Tibial artery (tissue), 4 donors: ENCODE data around the gene RASL10A.

Experiments
- DNase-seq, 2 donors: peaks; one replicate each; pipeline ENCODE4 v3.0.0-alpha.2; 2019
- H3K27ac ChIP-seq, 2 donors: fragments of 200-600 bp; sonication (generic) in 1 of 2; 1 replicate in 1 of 2; 2 replicates in 1 of 2; pipeline ENCODE4 v1.5.1; 2018 to 2019; ENCODE audit warnings: mild to moderate bottlenecking in 1 of 2
- H3K27me3 ChIP-seq, 2 donors: fragments of 200-600 bp; sonication (generic) in 1 of 2; one replicate each; pipeline versions ENCODE4 v1.5.1 to v1.6.0; 2016 to 2019
- H3K36me3 ChIP-seq, 3 donors: fragments of 200-600 bp; sonication (generic) in 2 of 3; one replicate each; pipeline ENCODE4 v1.5.1; 2016 to 2019; ENCODE audit warnings: mild to moderate bottlenecking in 2 of 3
- H3K4me1 ChIP-seq, 4 donors: fragments of 200-600 bp; sonication (generic) in 2 of 4; 1 replicate in 3 of 4; 2 replicates in 1 of 4; pipeline ENCODE4 v1.5.1; 2016 to 2019
- H3K4me3 ChIP-seq, 2 donors: fragments of 200-600 bp; sonication (generic) in 1 of 2; 1 replicate in 1 of 2; 2 replicates in 1 of 2; pipeline ENCODE4 v1.5.1; 2018 to 2019; ENCODE audit warnings: mild to moderate bottlenecking in 2 of 2
- H3K9me3 ChIP-seq, 3 donors: fragments of 200-600 bp; sonication (generic) in 1 of 3; one replicate each; pipeline ENCODE4 v1.5.1; 2016 to 2019
- intact Hi-C: fragments of 100-400 bp; cut with DNase I; formaldehyde crosslinking; loops from one replicate; pipeline ENCODE4 v1.15.0; 2023; ENCODE audit warnings: low total_unique reads
- TF ChIP-seq, protein P1 (sequence below), 2 experiments: fragments of 200-600 bp in 1 of 2; fragments of 450-650 bp in 1 of 2; IDR thresholded peaks; one replicate each; pipeline ENCODE4 v1.5.1; 2017 to 2019; ENCODE audit warnings: antibody characterized with exemption in 2 of 2, mild to moderate bottlenecking in 1 of 2, moderate library complexity in 1 of 2

The RASL10A gene

DNA sequence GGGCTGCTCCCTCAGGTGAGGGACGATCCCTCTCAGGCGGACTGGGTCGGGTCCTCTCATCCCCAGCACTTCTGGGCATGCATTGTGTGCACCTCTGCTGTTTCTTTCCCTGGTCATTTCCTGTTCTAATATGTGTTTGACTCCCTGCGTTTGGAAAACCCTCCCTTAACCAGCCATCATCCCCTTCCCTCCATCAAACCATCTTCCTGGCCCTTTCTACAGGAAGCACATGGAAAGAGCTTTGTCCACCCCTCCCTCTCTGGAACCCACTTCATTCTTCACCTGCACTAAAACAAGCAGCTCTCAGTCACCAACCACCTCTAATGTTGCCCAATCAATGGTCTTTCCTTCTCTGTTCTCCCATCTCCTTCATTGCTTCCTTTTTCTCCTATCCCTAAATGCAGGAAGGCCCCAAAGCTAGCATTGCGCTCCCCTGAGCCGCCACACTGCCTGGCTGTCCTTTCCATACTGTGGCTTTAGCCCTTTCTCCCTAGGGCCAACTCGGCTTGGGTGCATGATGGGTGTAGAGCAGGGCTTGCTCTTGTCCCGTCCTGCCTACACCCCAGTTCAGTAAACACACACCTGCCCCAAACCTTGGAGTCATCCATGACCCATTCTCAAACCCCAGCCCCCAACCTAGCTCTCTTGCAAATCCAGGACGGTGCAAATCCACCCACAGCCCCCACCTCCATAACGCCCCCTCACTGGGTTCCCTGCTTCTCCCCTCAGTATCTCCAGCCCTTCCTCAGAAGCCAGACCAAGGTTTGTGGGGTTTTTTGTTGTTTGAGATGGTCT, 14.5 kb downstream of the RASL10A start:
- no peaks in the 10 kb centered on the region for H3K9me3 ChIP-seq
- H3K27ac ChIP-seq: no peak overlapping the region
- DNase-seq: no peak
- TF ChIP-seq, protein P1, sequence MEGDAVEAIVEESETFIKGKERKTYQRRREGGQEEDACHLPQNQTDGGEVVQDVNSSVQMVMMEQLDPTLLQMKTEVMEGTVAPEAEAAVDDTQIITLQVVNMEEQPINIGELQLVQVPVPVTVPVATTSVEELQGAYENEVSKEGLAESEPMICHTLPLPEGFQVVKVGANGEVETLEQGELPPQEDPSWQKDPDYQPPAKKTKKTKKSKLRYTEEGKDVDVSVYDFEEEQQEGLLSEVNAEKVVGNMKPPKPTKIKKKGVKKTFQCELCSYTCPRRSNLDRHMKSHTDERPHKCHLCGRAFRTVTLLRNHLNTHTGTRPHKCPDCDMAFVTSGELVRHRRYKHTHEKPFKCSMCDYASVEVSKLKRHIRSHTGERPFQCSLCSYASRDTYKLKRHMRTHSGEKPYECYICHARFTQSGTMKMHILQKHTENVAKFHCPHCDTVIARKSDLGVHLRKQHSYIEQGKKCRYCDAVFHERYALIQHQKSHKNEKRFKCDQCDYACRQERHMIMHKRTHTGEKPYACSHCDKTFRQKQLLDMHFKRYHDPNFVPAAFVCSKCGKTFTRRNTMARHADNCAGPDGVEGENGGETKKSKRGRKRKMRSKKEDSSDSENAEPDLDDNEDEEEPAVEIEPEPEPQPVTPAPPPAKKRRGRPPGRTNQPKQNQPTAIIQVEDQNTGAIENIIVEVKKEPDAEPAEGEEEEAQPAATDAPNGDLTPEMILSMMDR (IDR thresholded peaks at IDR 0.05): no peak
- H3K36me3 ChIP-seq: peaks cover 46 to 55% (median 50%) of the 10 kb centered on the region in 3 donors
- H3K27me3 ChIP-seq: no peaks in the 10 kb centered on the region
- H3K4me3 ChIP-seq: no peak overlapping the region
- H3K4me1 ChIP-seq: peaks cover 0 to 21% (median 13%) of the 10 kb centered on the region in 4 donors
- intact Hi-C loops: no loop called here

GRCh38 chr22:29300467-29300806, 15.1 kb downstream of the RASL10A start:
- DNase-seq: no peak
- intact Hi-C loops: no loop called here
- Histone ChIP-seq H3K27me3 (no peaks in the 10 kb centered on the region), H3K27ac (no peak overlapping the region), H3K9me3 (no peaks in the 10 kb centered on the region), H3K4me3 (no peak overlapping the region), H3K4me1 (peaks cover 0 to 19% (median 12%) of the 10 kb centered on the region in 4 donors), H3K36me3 (peaks cover 52 to 60% (median 56%) of the 10 kb centered on the region in 3 donors)
- TF ChIP-seq, protein P1 (IDR thresholded peaks at IDR 0.05): no peak

DNA sequence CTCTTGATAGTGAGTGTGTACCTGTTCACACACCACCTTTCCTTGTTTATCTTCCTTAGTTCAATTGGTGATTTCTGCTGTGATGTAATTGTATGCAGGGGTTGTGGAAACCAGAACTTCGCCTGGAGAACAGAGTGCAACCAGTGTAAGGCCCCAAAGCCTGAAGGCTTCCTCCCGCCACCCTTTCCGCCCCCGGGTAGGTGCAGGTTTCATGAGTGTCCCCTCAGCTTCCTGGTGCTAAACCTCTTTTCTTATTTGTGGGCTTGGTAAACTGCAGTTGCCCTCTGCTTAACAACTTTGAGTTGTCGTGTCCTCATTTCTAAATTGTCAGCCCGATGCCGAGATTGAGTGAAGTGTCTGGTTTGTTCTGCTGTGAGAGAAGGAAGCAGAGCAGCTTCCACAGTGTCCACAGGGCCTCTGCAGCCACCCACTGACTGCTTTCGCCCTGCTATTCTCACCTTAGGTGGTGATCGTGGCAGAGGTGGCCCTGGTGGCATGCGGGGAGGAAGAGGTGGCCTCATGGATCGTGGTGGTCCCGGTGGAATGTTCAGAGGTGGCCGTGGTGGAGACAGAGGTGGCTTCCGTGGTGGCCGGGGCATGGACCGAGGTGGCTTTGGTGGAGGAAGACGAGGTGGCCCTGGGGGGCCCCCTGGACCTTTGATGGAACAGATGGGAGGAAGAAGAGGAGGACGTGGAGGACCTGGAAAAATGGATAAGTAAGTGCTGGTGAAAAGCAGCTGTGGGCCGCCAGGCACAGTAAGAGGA, 16.2 kb downstream of the RASL10A start:
- no peak overlapping the region for H3K4me3 ChIP-seq
- H3K27me3 ChIP-seq: no peaks in the 10 kb centered on the region
- DNase-seq: no peak
- H3K27ac ChIP-seq: no peak overlapping the region
- intact Hi-C loops: no loop called here
- TF ChIP-seq, protein P1 (IDR thresholded peaks at IDR 0.05): no peak
- peaks cover 0 to 19% (median 12%) of the 10 kb centered on the region in 4 donors for H3K4me1 ChIP-seq
- H3K9me3 ChIP-seq: no peaks in the 10 kb centered on the region
- peaks cover 63 to 71% (median 67%) of the 10 kb centered on the region in 3 donors for H3K36me3 ChIP-seq

DNA sequence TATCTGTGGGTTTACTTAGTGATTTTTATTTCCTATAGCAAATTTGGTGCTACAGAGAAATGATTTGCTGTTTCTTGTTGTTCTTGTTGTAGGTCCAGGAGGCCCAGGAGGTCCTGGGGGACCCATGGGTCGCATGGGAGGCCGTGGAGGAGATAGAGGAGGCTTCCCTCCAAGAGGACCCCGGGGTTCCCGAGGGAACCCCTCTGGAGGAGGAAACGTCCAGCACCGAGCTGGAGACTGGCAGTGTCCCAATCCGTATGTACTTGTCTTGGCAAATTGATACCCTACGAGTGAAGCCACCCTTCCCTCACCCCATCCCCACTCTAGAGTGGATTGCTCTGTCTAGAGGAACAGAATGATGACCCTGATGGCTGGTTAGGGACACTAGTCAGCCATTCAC, 16.9 kb downstream of the RASL10A start:
- H3K9me3 ChIP-seq: no peaks in the 10 kb centered on the region

GRCh38 chr22:29292379-29292778, 23.1 kb downstream of the RASL10A start:
- Histone ChIP-seq H3K9me3 (no peaks in the 10 kb centered on the region), H3K27me3 (no peaks in the 10 kb centered on the region), H3K36me3 (peaks cover 93 to 98% (median 97%) of the 10 kb centered on the region in 3 donors), H3K4me1 (no peaks in the 10 kb centered on the region), H3K4me3 (no peak overlapping the region), H3K27ac (no peak overlapping the region)
- intact Hi-C loops: no loop called here
- DNase-seq: no peak
- TF ChIP-seq, protein P1 (IDR thresholded peaks at IDR 0.05): no peak

More for the DNA sequence above, 16.9 kb downstream of the RASL10A start:
- H3K4me3 ChIP-seq: no peak overlapping the region
- DNase-seq: no peak
- intact Hi-C loops: no loop called here
- H3K4me1 ChIP-seq: peaks cover 0 to 19% (median 12%) of the 10 kb centered on the region in 4 donors
- peaks cover 70 to 78% (median 74%) of the 10 kb centered on the region in 3 donors for H3K36me3 ChIP-seq
- H3K27me3 ChIP-seq: no peaks in the 10 kb centered on the region
- TF ChIP-seq, protein P1 (IDR thresholded peaks at IDR 0.05): no peak
- H3K27ac ChIP-seq: no peak overlapping the region
